ENCODE results near the gene KIAA0825. TPM values are rescaled to one million over a fixed set of nuclear protein-coding genes. Genes with fewer than 3 reads are reported as not detected.
A peak's percentile ranks its signal among the peaks of the same experiment; 100 is the strongest.

Gene KIAA0825
- total RNA-seq, 1 donor: 9.5 TPM

DNA sequence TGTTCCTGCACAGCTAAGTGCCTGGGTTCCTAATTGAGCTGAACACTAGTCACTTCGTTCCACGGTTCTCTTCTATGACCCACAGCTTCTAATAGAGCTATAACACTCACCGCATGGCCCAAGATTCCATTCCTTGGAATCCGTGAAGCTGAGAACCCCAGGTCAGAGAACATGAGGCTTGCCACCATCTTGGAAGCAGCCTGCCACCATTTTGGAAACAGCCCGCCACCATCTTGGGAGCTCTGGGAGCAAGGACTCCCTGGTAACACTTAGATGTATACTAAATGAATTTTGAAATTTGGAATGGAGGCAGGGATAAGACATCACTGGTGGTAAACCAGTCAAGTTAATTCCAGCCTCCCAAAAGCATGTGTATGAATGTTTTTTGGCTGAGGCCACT is 60.4 kb downstream of the KIAA0825 start:
- TF ChIP-seq, protein P1, sequence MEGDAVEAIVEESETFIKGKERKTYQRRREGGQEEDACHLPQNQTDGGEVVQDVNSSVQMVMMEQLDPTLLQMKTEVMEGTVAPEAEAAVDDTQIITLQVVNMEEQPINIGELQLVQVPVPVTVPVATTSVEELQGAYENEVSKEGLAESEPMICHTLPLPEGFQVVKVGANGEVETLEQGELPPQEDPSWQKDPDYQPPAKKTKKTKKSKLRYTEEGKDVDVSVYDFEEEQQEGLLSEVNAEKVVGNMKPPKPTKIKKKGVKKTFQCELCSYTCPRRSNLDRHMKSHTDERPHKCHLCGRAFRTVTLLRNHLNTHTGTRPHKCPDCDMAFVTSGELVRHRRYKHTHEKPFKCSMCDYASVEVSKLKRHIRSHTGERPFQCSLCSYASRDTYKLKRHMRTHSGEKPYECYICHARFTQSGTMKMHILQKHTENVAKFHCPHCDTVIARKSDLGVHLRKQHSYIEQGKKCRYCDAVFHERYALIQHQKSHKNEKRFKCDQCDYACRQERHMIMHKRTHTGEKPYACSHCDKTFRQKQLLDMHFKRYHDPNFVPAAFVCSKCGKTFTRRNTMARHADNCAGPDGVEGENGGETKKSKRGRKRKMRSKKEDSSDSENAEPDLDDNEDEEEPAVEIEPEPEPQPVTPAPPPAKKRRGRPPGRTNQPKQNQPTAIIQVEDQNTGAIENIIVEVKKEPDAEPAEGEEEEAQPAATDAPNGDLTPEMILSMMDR (IDR thresholded peaks at IDR 0.05; ENCODE audit: insufficient read depth, low read depth, low read length): no peak
- H3K4me3 ChIP-seq (ENCODE audit: low read depth, low read length): no peak overlapping the region
- no peak for DNase-seq (ENCODE audit: low read depth)

DNA sequence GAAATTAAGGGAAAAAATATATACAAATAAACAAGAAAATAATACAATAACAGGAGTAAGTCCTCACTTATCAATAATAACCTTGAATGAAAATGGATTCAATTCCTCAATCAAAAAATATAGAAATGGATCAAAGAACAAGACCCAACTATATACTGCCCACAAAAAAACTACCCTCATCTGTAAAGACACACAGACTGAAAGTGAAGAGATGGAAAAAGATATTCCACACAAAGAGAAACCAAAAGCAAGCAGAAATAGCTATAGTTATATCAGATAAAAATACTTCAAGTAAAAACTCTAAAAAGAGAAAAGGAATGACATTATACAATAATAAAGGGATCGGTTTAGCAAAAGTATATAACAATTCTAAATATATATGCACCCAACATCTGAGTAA is 66.5 kb downstream of the KIAA0825 start:
- DNase-seq (ENCODE audit: low read depth): no peak
- no peak overlapping the region for H3K4me3 ChIP-seq (ENCODE audit: low read depth, low read length)
- TF ChIP-seq, protein P1 (IDR thresholded peaks at IDR 0.05; ENCODE audit: insufficient read depth, low read depth, low read length): no peak

DNA sequence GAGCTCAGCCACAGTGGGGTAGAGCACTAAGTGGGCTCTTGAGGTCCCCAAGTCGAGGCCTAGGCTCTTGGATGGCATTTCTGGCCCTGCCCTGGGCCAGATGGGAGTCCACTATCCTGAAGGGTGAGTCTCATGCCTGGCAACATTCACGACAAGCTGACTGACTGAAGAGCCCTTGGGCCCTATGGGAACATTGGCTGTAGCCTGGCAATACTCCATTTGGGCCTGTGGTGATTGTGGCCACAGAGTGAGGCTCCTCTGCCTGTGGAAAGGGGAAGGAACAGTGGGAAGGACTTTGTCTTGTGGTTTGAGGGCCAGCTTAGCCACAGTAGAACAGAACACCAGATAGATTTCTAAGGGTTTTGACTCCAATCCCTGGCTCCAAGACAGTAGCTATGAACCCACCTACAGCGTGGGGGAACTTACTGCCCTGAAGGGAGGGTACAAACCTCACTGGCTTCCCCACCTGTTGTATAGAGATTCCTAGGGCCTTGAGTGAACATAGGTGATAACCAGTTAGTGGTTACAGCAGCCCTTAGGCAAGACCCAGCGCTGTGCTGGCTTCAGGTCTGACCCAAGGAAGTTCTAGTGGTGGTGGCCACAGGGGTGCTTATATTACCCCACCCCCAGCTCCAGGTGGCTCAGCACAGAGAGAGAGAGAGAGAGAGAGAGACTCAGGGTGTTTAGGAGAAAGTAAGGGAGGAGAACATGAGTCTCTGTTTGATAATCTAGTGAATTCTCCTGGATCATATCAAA is 72.4 kb downstream of the KIAA0825 start:
- no peak overlapping the region for H3K4me3 ChIP-seq (ENCODE audit: low read depth, low read length)
- DNase-seq (ENCODE audit: low read depth): no peak
- TF ChIP-seq, protein P1 (IDR thresholded peaks at IDR 0.05; ENCODE audit: insufficient read depth, low read depth, low read length): no peak

DNA sequence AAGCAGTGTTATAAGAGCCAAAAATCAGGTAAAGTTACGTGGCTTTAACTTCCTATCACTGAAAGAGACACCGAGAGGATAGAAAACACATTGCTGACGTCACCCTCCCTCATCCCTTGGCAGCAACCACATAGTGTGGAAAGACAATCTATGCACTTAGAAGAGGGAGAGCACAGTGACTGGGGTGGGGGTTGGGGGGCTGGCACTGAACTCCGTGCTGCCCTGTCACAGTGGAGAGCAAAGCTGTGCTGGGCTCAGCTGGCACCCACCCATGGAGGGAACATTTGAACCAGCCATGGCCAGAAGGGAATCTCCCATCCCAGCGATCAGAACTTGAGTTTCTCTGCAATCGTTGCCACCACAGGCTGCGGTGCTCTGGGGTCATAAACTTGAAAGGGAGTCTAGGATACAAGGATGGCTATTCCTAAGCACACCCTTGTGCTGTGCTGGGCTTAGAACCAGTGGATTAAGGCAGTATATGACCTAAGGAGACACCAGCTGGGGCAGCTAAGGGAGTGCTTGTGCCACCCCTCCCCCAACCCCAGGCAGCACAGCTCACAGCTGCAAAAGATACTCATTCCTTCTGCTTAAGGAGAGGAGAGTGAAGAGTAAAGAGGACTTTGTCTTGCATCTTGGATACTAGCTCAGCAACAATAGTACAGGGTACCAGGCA is 73.4 kb downstream of the KIAA0825 start:
- no peak for DNase-seq (ENCODE audit: low read depth)
- TF ChIP-seq, protein P1 (IDR thresholded peaks at IDR 0.05; ENCODE audit: insufficient read depth, low read depth, low read length): no peak
- no peak overlapping the region for H3K4me3 ChIP-seq (ENCODE audit: low read depth, low read length)

DNA sequence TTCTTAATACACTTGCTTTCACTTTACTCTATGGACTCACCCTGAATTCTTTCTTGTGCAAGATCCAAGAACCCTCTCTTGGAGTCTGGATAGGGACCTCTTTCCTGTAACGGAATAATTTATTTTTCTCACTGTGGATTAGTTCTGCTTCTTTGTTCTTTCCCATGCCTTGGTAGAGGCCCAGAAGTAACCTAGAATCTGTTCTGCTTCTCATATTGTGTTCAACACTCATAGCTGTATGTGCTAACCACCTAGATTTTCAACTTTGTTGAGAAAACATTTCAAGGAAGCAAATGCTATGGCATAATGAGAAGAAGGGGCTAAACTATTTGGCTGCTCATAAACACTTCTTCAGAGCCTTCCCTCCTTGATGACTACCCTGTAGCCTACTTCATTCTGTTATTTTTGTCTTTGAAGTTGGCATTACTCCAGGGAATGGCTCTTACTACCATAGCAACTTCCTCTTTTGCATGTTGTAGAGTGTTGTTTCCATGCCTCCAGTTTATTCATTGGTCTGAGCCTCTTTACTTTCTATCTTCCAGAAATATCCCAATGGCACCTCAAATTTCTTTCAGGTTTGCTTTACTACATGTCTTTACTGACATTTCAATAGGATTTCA is 74.3 kb downstream of the KIAA0825 start:
- DNase-seq (ENCODE audit: low read depth): peak; percentile 13
- TF ChIP-seq, protein P1 (IDR thresholded peaks at IDR 0.05; ENCODE audit: insufficient read depth, low read depth, low read length): no peak
- H3K4me3 ChIP-seq (ENCODE audit: low read depth, low read length): no peak overlapping the region

DNA sequence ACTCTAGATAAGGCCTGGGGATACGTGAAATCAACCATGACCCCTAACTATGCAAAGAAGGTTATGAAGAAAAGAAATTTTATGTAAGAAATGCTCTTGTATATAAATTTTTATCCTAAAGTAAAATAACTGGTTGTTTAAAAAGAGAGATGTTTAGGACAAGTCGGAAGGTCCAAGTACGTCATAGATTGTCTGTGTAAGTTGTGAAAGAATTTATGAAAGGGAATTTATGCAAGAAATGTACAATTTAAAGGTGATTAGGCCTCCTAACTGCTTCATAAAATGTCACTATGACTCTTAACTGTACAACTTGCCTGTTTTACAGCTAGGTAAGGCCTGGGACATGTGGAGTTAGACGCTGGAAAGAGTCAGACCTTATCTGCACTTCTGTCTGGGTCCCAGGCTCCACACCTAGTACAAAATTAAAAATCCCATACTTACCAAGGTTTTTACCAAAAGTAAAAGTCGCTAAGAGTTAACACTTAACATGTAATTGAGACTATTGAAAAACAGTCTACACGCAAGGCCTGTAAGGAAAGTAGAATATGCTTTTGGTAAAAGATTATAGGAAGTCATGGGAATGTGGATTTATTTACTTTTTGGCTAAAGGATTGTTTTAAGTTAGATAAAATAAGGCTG is 77.4 kb downstream of the KIAA0825 start:
- no peak for DNase-seq (ENCODE audit: low read depth)
- H3K4me3 ChIP-seq (ENCODE audit: low read depth, low read length): no peak overlapping the region
- TF ChIP-seq, protein P1 (IDR thresholded peaks at IDR 0.05; ENCODE audit: insufficient read depth, low read depth, low read length): no peak

Measured in fibroblast of villous mesenchyme (primary cell).